ENCODE data around the gene TLE5. TPM values are rescaled to one million over a fixed set of nuclear protein-coding genes. Genes with fewer than 3 reads are reported as not detected.
A peak's percentile ranks its signal among the peaks of the same experiment; 100 is the strongest.
"Not testable (repeated sequence)": the region's sequence is repeated elsewhere in the genome, so short reads cannot be mapped to it uniquely, and the experiment has no call there.

The TLE5 gene
- total and polyA plus RNA-seq, 2 experiments from 2014 or later, result 130 to 154 TPM

DNA sequence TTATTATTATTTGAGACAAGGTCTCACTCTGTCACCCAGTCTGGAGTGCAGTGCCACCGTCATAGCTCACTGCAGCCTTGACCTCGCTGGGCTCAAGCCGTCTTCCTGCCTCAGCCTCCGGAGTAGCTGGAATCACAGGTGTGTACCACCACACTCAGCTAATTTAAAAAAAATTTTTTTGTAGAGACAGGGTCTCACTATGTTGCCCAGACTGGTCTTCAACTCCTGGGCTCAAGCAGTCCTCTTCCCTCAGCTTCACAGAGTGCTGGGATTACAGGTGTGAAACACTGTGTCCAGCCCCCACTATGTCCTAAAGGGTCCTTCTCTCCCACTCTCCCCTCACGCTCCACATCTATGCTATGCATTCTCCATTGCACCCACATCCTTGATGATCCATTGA lies 24.1 kb downstream of the TLE5 start (continued):
- TF ChIP-seq REST (IDR thresholded peaks at IDR 0.05; ENCODE audit: unreplicated experiment) (no peak), EZH2 (IDR thresholded peaks at IDR 0.05; ENCODE audit: low read depth, unreplicated experiment) (no peak), POLR2AphosphoS5 (IDR thresholded peaks at IDR 0.05; ENCODE audit: low read depth) (no peak), ETS1 (IDR thresholded peaks at IDR 0.05) (no peak), CTCF (conservative IDR thresholded peaks at IDR 0.05; ENCODE audit: low read depth in 2 of 2) (no peak)

DNA sequence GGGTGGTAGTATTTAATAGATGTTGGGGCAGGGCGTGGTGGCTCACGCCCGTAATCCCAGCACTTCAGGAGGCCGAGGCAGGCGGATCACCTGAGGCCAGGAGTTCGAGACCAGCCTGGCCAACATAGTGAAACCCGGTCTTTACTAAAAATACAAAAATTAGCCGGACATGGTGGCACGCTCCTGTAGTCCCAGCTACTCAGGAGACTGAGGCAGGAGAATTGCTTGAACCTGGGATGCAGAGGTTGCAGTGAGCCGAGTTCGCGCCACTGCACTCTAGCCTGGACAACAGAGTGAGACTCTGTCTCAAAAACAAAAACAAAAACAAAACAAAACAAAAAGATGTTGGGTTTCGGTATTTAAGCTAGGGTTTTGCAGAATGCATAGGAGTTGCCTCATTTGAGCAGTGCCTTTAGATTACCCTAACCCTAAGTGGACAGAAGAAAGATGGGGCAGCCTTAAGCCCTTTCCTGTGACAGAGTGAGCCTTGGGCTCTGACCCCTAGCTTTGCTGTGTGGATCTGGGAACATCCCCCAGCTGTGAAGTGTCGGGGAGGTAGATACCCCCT lies 25.2 kb downstream of the TLE5 start:
- 0 out of 4 replicates have a peak, but pooled peaks of 1 of the 2 experiments have one; percentile 1 for TF ChIP-seq CTCF (conservative IDR thresholded peaks at IDR 0.05; ENCODE audit: low read depth in 2 of 2)
- Histone ChIP-seq H3F3A (replicated peaks; ENCODE audit: low read depth) (peaks cover 22% of the 10 kb centered on the region), H3K4me2 (peak overlapping the region; percentile 85), H3K4me1 (ENCODE audit: insufficient read depth) (peaks cover 14% of the 10 kb centered on the region), H3K27me3 (ENCODE audit: insufficient read depth) (peaks cover 39% of the 10 kb centered on the region), H3K4me3 (peak overlapping the region; percentile 76)
- H3K4me3 Mint-ChIP-seq, result peak overlapping the region; percentile 77
- peaks cover 26% of the 10 kb centered on the region for H3K4me1 Mint-ChIP-seq
- H3K27me3 Mint-ChIP-seq (ENCODE audit: insufficient read depth, low read depth, poor library complexity), result peaks cover 53% of the 10 kb centered on the region
- not testable (repeated sequence) for H3K9me2 ChIP-seq (ENCODE audit: insufficient read depth); H3K9me3 Mint-ChIP-seq; H3K27ac Mint-ChIP-seq; ATAC-seq; H4K20me1 ChIP-seq (replicated peaks; ENCODE audit: insufficient read depth); DNase-seq (ENCODE audit: low spot score); H3K36me3 ChIP-seq (ENCODE audit: insufficient read depth); H3K79me2 ChIP-seq (replicated peaks; ENCODE audit: insufficient read depth); H2AFZ ChIP-seq; H3K36me3 Mint-ChIP-seq (ENCODE audit: low read depth); H3K27ac ChIP-seq (ENCODE audit: low read depth)

All from GM23338 (cell line).